Measurements from ENCODE around the gene FANCC.

The FANCC gene

GRCh38 chr9:95112436-95113280, 204.9 kb downstream of the FANCC start:
- no peak for FAIRE-seq

GRCh38 chr9:95111716-95112115, 205.8 kb downstream of the FANCC start:
- FAIRE-seq: no peak

GRCh38 chr9:95110921-95111525, 206.5 kb downstream of the FANCC start:
- FAIRE-seq: no peak

GRCh38 chr9:95109456-95109855, 208.1 kb downstream of the FANCC start:
- no peak for FAIRE-seq

GRCh38 chr9:95108777-95109176, 208.7 kb downstream of the FANCC start:
- no peak for FAIRE-seq

- no peak for FAIRE-seq
Observed at GRCh38 chr9:95107976-95108375, 209.5 kb downstream of the FANCC start.

GRCh38 chr9:95107001-95107749, 210.3 kb downstream of the FANCC start:
- FAIRE-seq: no peak

GRCh38 chr9:95105519-95106287, 211.8 kb downstream of the FANCC start:
- FAIRE-seq: no peak

- FAIRE-seq: no peak
Observed at GRCh38 chr9:95104980-95105379, 212.5 kb downstream of the FANCC start.

- no peak for FAIRE-seq
Observed at GRCh38 chr9:95104581-95104960, 212.9 kb downstream of the FANCC start.

GRCh38 chr9:95103871-95104580, 213.5 kb downstream of the FANCC start:
- no peak for FAIRE-seq

- FAIRE-seq: no peak
Observed at GRCh38 chr9:95103281-95103771, 214.2 kb downstream of the FANCC start.

- no peak for FAIRE-seq
Observed at GRCh38 chr9:95102572-95102971, 214.9 kb downstream of the FANCC start.

GRCh38 chr9:95102001-95102433, 215.5 kb downstream of the FANCC start:
- no peak for FAIRE-seq

GRCh38 chr9:95101326-95101725, 216.2 kb downstream of the FANCC start:
- FAIRE-seq: no peak

GRCh38 chr9:95100071-95100627, 217.4 kb downstream of the FANCC start:
- FAIRE-seq: no peak

GRCh38 chr9:95099321-95100070, 218.0 kb downstream of the FANCC start:
- FAIRE-seq: no peak

GRCh38 chr9:95098391-95098921, 219.1 kb downstream of the FANCC start:
- no peak for FAIRE-seq

- FAIRE-seq: no peak
Observed at GRCh38 chr9:95097279-95097678, 220.2 kb downstream of the FANCC start.

- no peak for FAIRE-seq
Observed at GRCh38 chr9:95096807-95097206, 220.7 kb downstream of the FANCC start.

- no peak for FAIRE-seq
Observed at GRCh38 chr9:95096381-95096780, 221.1 kb downstream of the FANCC start.
